ENCODE results near the gene EPAS1. TPM values are rescaled to one million over a fixed set of nuclear protein-coding genes. Genes with fewer than 3 reads are reported as not detected.

Gene EPAS1
- total and polyA plus RNA-seq, 2 donors: 42.8 to 163 TPM

GRCh38 chr2:46381263-46381849 lies 84.1 kb downstream of the EPAS1 start:
- Histone ChIP-seq H3K36me3 (ENCODE audit: insufficient read depth) (peaks cover 2% of the 10 kb centered on the region), H3K27ac (ENCODE audit: low read depth) (no peak overlapping the region), H3K4me3 (ENCODE audit: low read depth, low read length) (no peak overlapping the region), H3K4me1 (ENCODE audit: insufficient read depth) (no peaks in the 10 kb centered on the region)
- DNase-seq (ENCODE audit: extremely low spot score): no peak
- 80% methylated on average over 8 of the region's 8 CpGs for WGBS

GRCh38 chr2:46381871-46382270 lies 84.7 kb downstream of the EPAS1 start:
- no peak overlapping the region for H3K4me3 ChIP-seq (ENCODE audit: low read depth, low read length)
- no peaks in the 10 kb centered on the region for H3K4me1 ChIP-seq (ENCODE audit: insufficient read depth)
- H3K27ac ChIP-seq (ENCODE audit: low read depth): no peak overlapping the region
- no peak for DNase-seq (ENCODE audit: extremely low spot score)
- peaks cover 2% of the 10 kb centered on the region for H3K36me3 ChIP-seq (ENCODE audit: insufficient read depth)
- 96% methylated on average over 8 of the region's 8 CpGs for WGBS

GRCh38 chr2:46382331-46383112 lies 85.3 kb downstream of the EPAS1 start:
- peaks cover 2% of the 10 kb centered on the region for H3K36me3 ChIP-seq (ENCODE audit: insufficient read depth)
- no peak overlapping the region for H3K4me3 ChIP-seq (ENCODE audit: low read depth, low read length)
- no peaks in the 10 kb centered on the region for H3K4me1 ChIP-seq (ENCODE audit: insufficient read depth)
- H3K27ac ChIP-seq (ENCODE audit: low read depth): no peak overlapping the region
- no peak for DNase-seq (ENCODE audit: extremely low spot score)
- WGBS: 85% methylated on average over 14 of the region's 14 CpGs

- DNase-seq (ENCODE audit: extremely low spot score): no peak
- Histone ChIP-seq H3K4me3 (ENCODE audit: low read depth, low read length) (no peak overlapping the region), H3K27ac (ENCODE audit: low read depth) (no peak overlapping the region), H3K4me1 (ENCODE audit: insufficient read depth) (no peaks in the 10 kb centered on the region), H3K36me3 (ENCODE audit: insufficient read depth) (peaks cover 2% of the 10 kb centered on the region)
- WGBS: 93% methylated on average over 1 of the region's 1 CpG
Observed at GRCh38 chr2:46383113-46383395, 85.8 kb downstream of the EPAS1 start.

GRCh38 chr2:46383784-46384456 lies 86.7 kb downstream of the EPAS1 start:
- Histone ChIP-seq H3K4me3 (ENCODE audit: low read depth, low read length) (no peak overlapping the region), H3K4me1 (ENCODE audit: insufficient read depth) (no peaks in the 10 kb centered on the region), H3K27ac (ENCODE audit: low read depth) (no peak overlapping the region), H3K36me3 (ENCODE audit: insufficient read depth) (peaks cover 2% of the 10 kb centered on the region)
- DNase-seq (ENCODE audit: extremely low spot score): no peak
- 93% methylated on average over 9 of the region's 9 CpGs for WGBS

GRCh38 chr2:46384457-46384815 lies 87.2 kb downstream of the EPAS1 start:
- Histone ChIP-seq H3K36me3 (ENCODE audit: insufficient read depth) (peaks cover 2% of the 10 kb centered on the region), H3K27ac (ENCODE audit: low read depth) (no peak overlapping the region), H3K4me1 (ENCODE audit: insufficient read depth) (no peaks in the 10 kb centered on the region), H3K4me3 (ENCODE audit: low read depth, low read length) (no peak overlapping the region)
- 91% methylated on average over 12 of the region's 12 CpGs for WGBS
- no peak for DNase-seq (ENCODE audit: extremely low spot score)

- peaks cover 2% of the 10 kb centered on the region for H3K36me3 ChIP-seq (ENCODE audit: insufficient read depth)
- H3K4me3 ChIP-seq (ENCODE audit: low read depth, low read length): no peak overlapping the region
- H3K27ac ChIP-seq (ENCODE audit: low read depth): no peak overlapping the region
- 75% methylated on average over 18 of the region's 18 CpGs for WGBS
- no peak for DNase-seq (ENCODE audit: extremely low spot score)
- H3K4me1 ChIP-seq (ENCODE audit: insufficient read depth): no peaks in the 10 kb centered on the region
Observed at GRCh38 chr2:46385786-46386577, 88.8 kb downstream of the EPAS1 start.

GRCh38 chr2:46386763-46387162 lies 89.6 kb downstream of the EPAS1 start:
- Histone ChIP-seq H3K27ac (ENCODE audit: low read depth) (no peak overlapping the region), H3K36me3 (ENCODE audit: insufficient read depth) (peaks cover 2% of the 10 kb centered on the region), H3K4me3 (ENCODE audit: low read depth, low read length) (no peak overlapping the region), H3K4me1 (ENCODE audit: insufficient read depth) (no peaks in the 10 kb centered on the region)
- DNase-seq (ENCODE audit: extremely low spot score): no peak
- WGBS: 90% methylated on average over 5 of the region's 5 CpGs

GRCh38 chr2:46387292-46387691 lies 90.1 kb downstream of the EPAS1 start:
- Histone ChIP-seq H3K4me1 (ENCODE audit: insufficient read depth) (no peaks in the 10 kb centered on the region), H3K27ac (ENCODE audit: low read depth) (no peak overlapping the region)
- WGBS: 81% methylated on average over 3 of the region's 3 CpGs

GRCh38 chr2:46387886-46388515 lies 90.8 kb downstream of the EPAS1 start:
- Histone ChIP-seq H3K4me1 (ENCODE audit: insufficient read depth) (no peaks in the 10 kb centered on the region), H3K4me3 (ENCODE audit: low read depth, low read length) (no peak overlapping the region), H3K27ac (ENCODE audit: low read depth) (no peak overlapping the region), H3K36me3 (ENCODE audit: insufficient read depth) (peaks cover 2% of the 10 kb centered on the region)
- DNase-seq (ENCODE audit: extremely low spot score): no peak
- 90% methylated on average over 5 of the region's 5 CpGs for WGBS

More at GRCh38 chr2:46387292-46387691, 90.1 kb downstream of the EPAS1 start:
- H3K36me3 ChIP-seq (ENCODE audit: insufficient read depth): peaks cover 2% of the 10 kb centered on the region
- H3K4me3 ChIP-seq (ENCODE audit: low read depth, low read length): no peak overlapping the region
- DNase-seq (ENCODE audit: extremely low spot score): no peak

- WGBS: 83% methylated on average over 5 of the region's 5 CpGs
- Histone ChIP-seq H3K4me3 (ENCODE audit: low read depth, low read length) (no peak overlapping the region), H3K36me3 (ENCODE audit: insufficient read depth) (peaks cover 2% of the 10 kb centered on the region), H3K4me1 (ENCODE audit: insufficient read depth) (no peaks in the 10 kb centered on the region), H3K27ac (ENCODE audit: low read depth) (no peak overlapping the region)
- no peak for DNase-seq (ENCODE audit: extremely low spot score)
Observed at GRCh38 chr2:46388881-46389280, 91.7 kb downstream of the EPAS1 start.

- H3K36me3 ChIP-seq (ENCODE audit: insufficient read depth): peaks cover 2% of the 10 kb centered on the region
- no peaks in the 10 kb centered on the region for H3K4me1 ChIP-seq (ENCODE audit: insufficient read depth)
- no peak overlapping the region for H3K4me3 ChIP-seq (ENCODE audit: low read depth, low read length)
- no peak overlapping the region for H3K27ac ChIP-seq (ENCODE audit: low read depth)
- no peak for DNase-seq (ENCODE audit: extremely low spot score)
- WGBS: 89% methylated on average over 13 of the region's 13 CpGs
Observed at GRCh38 chr2:46389417-46389916, 92.3 kb downstream of the EPAS1 start.

GRCh38 chr2:46390036-46390435 lies 92.8 kb downstream of the EPAS1 start:
- no peak for DNase-seq (ENCODE audit: extremely low spot score)
- WGBS: 96% methylated on average over 3 of the region's 3 CpGs
- H3K4me3 ChIP-seq (ENCODE audit: low read depth, low read length): no peak overlapping the region
- H3K27ac ChIP-seq (ENCODE audit: low read depth): no peak overlapping the region
- H3K36me3 ChIP-seq (ENCODE audit: insufficient read depth): peaks cover 2% of the 10 kb centered on the region
- no peaks in the 10 kb centered on the region for H3K4me1 ChIP-seq (ENCODE audit: insufficient read depth)

Measured in urinary bladder (tissue), 4 donors.